Tibial nerve (tissue), 3 donors: ENCODE measurements around the gene APBA3.

Source experiments
- POLR2A ChIP-seq, 2 donors: fragments of 450-650 bp; IDR thresholded peaks; one replicate each; pipeline ENCODE4 v1.6.1; 2017; ENCODE audit warnings: antibody characterized with exemption in 2 of 2, mild to moderate bottlenecking in 2 of 2, moderate library complexity in 2 of 2
- TF ChIP-seq, protein P1 (sequence below), 5 experiments: fragments of 200-600 bp in 3 of 5; fragments of 450-650 bp in 2 of 5; sonication (generic) in 3 of 5; IDR thresholded peaks; one replicate each; pipeline ENCODE4 v1.5.1; 2016 to 2019; ENCODE audit warnings: antibody characterized with exemption in 5 of 5, mild to moderate bottlenecking in 3 of 5, moderate library complexity in 2 of 5

DNA sequence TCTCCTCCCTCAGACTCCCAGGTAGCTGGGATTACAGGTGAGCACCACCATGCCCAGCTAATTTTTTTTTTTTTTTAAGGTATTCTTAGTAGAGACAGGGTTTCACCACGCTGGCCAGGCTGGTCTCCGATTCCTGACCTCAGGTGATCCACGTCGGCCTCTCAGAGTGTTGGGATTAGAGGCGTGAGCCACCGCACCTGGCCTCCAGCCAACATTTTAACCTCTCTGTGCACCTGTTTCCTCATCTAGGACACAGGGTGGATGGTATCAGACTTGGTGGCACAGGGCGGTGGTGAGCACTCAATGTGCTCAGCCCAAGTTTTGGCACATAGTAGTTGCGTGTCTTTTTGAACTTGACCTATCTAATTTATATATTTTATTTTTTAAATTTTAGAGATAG is 12.5 kb downstream of the APBA3 start:
- TF ChIP-seq POLR2A (IDR thresholded peaks at IDR 0.05) = no peak
- TF ChIP-seq, protein P1, sequence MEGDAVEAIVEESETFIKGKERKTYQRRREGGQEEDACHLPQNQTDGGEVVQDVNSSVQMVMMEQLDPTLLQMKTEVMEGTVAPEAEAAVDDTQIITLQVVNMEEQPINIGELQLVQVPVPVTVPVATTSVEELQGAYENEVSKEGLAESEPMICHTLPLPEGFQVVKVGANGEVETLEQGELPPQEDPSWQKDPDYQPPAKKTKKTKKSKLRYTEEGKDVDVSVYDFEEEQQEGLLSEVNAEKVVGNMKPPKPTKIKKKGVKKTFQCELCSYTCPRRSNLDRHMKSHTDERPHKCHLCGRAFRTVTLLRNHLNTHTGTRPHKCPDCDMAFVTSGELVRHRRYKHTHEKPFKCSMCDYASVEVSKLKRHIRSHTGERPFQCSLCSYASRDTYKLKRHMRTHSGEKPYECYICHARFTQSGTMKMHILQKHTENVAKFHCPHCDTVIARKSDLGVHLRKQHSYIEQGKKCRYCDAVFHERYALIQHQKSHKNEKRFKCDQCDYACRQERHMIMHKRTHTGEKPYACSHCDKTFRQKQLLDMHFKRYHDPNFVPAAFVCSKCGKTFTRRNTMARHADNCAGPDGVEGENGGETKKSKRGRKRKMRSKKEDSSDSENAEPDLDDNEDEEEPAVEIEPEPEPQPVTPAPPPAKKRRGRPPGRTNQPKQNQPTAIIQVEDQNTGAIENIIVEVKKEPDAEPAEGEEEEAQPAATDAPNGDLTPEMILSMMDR (IDR thresholded peaks at IDR 0.05) = no peak
